GM21737 (cell line): ENCODE results near the gene ZFPM1.

ENCODE experiments used
- ATAC-seq: cut with Tn5 transposase; IDR thresholded peaks from one replicate; pipeline ENCODE4 v1.9.1; 2021; ENCODE audit warnings: mild to moderate bottlenecking, moderate library complexity; ENCODE audit not compliant: unreplicated experiment

Gene ZFPM1

DNA sequence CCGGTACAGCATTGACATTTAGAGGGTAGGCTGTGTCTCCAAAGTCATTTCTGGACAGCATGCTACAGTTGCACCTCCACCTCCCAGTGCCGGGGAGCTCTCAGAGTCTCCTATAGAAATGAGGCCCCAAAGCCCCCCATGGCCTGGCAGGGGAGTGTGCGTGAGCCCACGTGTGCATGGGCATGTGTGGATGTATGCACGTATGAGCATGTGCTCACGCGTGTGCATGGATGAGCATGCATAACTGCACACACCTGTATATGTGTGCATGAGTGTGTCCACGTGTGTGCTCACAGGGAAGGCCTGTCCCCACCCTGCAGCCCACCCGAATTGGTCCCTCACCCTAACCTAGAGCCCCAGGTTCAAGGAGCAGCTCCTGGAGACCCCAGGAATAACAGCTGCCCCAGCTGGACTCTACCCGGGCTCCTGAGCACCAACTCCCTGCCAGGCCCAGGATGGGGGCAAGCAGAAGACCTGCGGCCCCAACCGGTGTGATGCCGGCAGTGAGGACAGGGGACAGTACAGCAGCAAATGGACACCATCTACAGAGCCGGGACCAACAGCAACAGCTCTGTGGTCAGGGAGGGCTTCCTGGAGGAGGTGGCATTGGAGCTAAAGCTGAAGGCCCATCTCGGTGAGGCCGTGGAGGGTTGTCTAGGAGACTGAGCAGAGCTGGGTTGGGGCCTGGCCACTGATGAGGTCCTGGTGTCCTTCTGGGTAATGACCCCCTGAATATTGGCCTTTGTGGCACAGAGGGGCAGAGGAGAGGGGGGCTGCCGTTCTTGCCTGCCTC is 35.2 kb upstream of the ZFPM1 start:
- no peak for ATAC-seq

DNA sequence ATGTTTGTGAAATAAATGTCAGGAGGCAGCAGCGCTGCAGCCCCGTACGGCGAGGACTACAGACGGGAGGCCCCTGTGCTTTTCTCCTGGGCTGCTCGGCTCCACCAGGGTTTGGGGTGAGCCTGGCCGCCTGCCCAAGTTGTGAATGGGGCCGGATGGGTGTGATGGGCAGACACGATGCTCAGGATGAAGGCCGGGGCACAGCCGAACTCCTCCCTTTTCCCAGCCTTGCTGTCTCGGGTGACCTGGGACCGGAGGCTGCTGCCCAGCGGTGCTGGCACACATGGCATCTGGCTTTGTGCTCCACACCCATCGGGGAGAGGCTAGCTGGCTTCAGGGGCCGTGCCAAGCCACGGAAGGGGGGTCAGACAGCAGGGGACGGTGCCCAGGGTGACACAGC is 34.2 kb upstream of the ZFPM1 start:
- no peak for ATAC-seq

DNA sequence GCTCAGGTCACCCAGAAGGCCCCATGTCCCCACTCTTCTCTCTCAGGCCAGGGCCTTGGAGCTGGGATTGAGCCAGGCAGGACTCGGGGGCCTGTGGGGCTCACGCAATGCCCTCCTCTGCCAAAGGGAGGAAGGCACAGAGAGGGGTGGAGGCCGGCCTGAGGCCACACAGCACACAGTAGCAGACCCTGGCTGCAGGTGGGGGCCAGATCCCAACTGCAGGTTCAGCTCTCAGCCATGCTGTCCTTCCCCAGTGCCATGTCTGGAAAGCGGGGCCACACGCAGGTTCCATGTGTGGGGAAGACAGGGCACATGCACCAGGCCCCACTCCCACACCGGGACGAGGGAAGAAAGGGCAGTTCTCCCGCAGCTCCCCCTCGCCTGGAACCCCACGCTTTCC is 33.3 kb upstream of the ZFPM1 start:
- no peak for ATAC-seq

DNA sequence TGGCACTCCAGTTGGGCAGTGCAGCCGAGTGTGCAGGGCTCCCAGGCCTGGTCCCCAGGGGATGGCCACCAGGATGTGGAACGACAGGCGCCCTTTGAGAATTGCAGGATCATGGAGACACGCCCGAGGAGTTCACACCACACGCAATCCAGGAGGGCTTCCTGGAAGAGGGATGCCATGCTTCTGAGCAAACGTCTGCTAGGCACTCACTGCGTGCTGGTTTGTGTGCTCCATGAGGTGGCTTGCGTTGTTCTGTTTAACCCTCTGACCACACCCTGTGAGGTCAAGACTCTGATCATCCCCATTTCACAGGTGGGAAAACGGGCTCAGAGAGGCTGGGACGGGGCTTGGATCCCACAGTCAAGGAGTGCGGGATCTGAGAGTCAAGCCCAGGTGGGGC is 32.6 kb upstream of the ZFPM1 start:
- ATAC-seq = no peak

DNA sequence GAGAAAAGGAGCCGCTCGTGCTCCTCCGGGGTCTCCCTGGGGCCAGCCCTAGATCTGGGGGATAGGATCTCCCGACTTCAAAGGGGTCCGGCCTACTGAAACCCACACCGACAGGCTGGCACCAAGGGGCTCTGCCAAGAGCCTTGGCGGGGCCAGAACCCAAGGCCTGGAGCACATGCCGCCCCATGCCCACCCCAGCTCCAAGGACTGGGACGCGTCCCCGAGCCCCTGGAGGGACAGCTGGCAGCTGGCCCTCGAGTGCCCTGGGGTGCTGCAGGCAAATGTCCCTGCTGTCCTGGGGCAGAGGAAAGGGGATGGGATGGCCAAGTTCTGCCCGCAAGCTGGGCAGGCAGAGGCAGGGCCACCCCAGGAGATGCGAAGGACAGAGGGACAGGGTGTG is 31.8 kb upstream of the ZFPM1 start:
- no peak for ATAC-seq

DNA sequence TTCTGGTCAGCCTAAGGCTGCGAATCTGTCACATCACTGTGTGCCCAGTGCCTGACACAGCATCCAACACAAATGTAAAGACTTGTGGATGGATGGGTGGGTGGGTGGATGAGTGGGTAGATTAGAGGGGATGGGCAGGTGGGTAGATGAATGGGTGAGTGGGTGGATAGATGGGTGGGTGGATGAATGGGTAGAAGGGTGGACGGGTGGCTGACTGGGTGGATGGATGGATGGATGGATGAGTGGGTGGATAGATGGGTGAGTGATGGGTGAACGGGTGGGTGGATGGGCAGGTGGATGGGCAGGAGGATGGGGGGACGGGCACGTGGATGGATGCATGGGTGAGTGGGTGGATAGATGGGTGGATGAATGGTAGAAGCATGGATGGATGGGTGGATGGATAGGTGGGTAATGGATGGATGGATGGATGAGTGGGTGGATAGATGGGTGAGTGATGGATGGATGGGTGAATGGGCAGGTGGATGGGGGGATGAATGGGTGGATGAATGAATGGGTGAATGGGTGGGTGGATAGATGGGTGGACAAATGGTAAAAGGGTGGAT is 31.1 kb upstream of the ZFPM1 start:
- no peak for ATAC-seq

DNA sequence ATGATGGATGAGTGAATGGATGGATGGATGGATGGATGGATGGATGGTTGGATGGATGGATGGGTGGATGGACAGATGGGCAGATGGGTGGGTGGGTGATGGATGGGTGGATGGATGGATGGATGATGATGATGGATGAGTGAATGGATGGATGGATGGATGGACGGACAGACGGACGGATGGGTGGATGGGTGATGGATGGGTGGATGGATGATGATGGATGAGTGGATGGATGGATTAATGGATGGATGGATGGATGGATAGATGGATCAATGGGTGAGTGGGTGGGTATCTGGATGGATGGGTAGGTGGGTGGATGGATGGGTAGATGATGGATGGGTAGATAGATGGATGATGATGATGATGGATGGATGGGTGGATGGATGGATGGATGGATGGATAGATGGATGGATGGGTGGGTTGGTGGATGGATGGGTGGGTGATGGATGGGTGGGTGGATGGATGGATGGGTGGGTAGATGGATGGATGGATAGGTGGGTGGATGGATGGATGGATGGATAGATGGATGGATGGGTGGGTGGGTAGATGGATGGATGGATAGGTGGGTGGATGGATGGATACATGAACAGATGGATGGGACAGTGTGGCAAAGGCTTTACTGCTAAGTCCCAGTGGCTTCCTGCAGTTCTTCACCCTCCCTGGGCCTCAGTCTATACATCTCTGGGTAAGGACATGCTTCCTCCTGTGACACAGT is 30.2 kb upstream of the ZFPM1 start:
- ATAC-seq = no peak

DNA sequence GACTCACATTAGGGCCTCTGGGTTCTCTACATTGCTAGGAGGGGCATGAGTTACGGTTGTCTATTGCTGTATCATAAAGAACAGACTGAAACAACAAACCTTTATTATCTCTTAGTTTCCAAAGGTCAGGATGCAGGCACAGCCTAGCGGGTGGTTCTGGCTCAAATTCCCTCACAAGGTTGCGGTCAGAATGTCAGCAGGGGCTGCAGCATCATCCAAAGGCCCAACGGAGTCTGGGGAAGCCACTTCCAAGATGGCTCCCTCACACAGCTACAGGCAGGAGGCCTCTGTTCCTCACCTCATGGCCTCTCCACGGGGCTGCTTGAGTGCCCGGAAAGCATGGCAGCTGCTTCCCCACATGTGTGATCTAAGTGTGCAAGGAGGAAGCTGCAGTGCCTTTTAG is 29.6 kb upstream of the ZFPM1 start:
- ATAC-seq = no peak

DNA sequence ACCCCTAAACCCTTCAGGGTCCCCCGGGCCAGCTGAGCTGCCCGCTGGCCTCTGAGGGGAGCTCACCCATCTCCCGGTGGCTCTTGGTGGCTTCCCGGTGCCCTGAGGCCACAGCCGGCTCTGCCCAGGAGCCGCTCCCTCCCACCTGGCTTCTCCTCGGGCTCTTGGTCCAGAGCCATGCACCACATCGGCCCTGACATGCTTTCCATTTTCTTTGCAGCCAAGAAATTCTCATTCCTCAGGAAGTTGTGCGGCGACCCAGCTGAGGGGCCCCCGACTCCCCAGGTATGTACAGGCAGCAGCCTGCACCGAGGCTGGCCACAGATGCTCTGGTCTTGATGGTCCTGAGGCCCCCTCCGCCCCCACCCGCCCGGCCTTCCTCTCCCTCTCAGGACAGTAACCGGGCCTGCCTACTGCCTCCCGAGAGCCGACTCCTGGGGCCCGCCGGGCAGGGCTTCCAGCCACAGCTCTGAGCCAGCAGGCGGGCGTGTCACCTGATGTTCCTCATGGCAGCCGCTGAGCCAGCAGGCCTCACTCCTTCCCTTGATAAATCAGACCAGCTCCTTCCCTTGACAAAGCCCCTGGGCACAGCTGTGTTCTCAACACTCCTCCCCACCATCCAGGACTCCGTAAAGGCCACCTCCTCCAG is 28.4 kb upstream of the ZFPM1 start:
- ATAC-seq = no peak

DNA sequence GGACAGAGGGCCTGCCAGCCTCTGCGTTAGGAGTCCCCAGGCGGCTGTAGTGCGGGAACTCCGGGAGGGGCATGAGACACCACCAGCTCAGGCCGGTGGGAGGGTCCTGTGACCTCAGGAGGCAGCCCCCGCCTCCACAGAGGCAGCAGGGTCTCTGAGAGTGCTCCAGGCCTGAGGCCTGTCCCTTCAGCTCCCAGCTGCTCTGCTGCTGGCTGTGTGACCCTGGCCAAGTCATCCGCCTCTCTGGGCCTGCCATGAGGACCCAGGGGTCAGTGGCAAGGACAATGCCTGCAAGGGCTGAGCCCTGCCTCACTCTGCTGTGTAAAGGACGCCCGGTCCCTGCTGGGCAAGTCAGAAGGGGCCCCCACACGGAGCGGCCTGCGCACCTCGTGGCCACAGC is 27.1 kb upstream of the ZFPM1 start:
- ATAC-seq = no peak

DNA sequence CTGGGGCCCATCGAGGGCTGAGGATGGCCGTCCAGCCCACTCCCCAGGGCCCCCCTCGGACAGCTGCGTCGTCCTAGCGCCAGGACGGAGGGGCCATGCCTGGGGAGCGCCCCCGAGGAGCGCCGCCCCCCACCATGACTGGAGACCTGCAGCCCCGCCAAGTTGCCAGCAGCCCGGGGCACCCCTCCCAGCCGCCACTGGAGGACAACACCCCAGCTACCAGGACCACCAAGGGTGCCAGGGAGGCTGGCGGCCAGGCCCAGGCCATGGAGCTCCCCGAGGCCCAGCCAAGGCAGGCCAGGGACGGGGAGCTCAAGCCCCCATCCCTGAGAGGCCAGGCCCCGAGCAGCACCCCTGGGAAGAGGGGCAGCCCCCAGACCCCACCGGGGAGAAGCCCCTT is 25.7 kb upstream of the ZFPM1 start:
- no peak for ATAC-seq

DNA sequence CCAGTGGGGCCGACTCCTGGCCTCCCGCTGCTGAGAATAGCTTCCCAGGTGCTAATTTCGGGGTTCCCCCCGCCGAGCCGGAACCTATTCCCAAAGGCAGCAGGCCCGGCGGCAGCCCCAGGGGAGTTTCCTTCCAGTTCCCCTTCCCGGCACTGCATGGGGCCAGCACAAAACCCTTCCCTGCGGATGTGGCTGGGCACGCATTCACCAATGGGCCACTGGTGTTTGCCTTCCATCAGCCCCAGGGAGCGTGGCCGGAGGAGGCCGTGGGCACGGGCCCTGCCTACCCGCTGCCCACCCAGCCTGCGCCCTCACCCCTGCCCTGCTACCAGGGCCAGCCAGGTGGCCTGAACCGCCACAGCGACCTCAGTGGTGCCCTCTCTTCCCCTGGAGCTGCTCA is 24.9 kb upstream of the ZFPM1 start:
- no peak for ATAC-seq

DNA sequence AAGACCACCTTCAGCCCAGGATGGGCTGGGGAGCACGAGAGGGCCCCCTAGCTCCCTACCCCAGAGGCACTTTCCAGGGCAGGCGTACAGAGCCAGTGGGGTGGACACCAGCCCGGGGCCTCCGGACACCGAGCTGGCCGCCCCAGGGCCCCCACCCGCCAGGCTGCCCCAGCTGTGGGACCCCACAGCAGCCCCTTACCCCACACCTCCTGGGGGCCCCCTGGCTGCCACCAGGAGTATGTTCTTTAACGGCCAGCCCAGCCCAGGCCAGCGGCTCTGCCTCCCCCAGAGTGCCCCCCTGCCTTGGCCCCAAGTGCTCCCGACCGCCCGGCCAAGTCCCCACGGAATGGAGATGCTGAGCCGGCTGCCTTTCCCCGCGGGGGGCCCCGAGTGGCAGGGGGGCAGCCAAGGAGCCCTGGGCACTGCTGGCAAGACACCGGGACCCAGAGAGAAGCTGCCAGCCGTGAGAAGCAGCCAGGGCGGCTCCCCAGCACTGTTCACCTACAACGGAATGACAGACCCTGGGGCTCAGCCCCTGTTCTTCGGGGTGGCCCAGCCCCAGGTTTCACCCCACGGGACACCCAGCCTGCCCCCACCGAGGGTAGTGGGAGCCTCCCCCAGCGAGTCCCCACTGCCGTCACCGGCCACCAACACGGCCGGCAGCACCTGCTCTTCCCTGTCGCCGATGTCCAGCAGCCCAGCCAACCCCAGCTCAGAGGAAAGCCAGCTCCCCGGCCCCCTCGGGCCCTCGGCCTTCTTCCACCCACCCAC is 24.3 kb upstream of the ZFPM1 start:
- no peak for ATAC-seq

DNA sequence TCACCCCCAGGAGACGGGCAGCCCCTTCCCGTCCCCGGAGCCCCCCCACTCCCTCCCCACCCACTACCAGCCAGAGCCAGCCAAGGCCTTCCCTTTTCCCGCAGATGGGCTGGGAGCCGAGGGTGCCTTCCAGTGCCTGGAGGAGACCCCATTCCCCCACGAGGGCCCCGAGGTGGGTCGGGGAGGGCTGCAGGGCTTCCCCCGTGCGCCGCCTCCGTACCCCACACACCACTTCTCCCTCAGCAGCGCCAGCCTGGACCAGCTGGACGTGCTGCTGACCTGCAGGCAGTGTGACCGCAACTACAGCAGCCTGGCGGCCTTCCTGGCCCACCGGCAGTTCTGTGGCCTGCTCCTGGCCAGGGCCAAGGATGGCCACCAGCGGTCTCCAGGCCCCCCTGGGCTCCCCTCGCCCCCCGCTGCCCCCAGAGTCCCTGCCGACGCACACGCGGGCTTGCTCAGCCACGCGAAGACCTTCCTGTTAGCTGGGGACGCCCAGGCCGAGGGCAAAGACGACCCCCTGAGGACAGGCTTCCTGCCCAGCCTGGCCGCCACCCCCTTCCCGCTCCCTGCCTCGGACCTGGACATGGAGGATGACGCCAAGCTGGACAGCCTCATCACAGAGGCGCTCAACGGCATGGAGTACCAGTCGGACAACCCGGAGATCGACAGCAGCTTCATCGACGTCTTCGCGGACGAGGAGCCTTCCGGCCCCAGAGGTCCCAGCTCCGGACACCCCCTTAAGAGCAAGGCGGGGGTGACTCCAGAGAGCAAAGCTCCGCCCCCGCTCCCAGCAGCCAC is 23.5 kb upstream of the ZFPM1 start:
- ATAC-seq = no peak

DNA sequence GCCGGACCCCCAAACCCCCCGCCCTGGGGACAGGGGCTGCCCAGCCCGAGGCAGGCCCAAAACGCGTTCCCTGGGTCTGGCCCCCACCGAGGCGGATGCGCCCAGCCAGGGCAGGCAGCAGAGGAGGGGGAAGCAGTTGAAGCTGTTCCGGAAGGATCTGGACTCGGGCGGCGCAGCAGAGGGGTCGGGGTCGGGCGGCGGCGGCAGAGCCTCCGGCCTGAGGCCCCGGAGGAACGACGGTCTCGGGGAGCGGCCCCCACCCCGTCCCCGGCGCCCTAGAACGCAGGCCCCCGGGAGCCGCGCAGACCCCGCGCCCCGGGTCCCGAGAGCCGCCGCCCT is 22.9 kb upstream of the ZFPM1 start:
- no peak for ATAC-seq

DNA sequence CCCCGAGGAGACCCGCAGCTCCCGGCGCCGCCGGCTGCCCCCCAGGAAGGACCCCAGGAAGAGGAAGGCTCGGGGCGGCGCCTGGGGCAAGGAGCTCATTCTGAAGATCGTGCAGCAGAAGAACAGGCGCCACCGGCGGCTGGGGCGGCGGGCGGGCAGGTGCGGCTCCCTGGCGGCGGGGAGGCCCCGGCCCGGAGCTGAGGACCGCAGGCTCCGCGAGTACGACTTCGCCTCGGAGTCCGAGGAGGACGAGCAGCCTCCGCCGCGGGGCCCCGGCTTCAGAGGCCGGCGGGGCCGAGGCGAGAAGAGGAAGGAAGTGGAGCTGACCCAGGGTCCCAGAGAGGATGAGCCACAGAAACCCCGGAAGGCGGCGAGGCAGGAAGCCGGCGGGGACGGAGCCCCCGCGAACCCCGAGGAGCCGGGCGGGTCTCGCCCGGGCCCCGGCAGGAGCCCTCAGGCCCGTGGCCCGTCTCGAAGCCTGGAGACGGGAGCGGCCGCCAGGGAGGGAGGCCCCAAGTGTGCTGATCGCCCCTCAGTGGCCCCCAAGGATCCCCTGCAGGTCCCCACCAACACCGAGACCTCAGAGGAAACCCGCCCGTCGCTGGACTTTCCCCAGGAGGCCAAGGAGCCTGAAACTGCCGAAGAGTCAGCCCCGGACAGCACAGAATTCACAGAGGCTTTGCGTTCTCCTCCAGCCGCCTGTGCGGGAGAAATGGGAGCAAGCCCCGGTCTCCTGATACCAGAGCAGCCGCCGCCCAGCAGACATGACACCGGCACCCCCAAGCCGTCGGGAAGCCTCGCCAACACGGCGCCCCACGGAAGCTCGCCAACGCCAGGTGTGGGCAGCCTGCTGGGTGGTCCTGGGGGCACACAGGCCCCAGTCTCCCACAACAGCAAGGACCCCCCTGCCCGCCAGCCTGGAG is 22.3 kb upstream of the ZFPM1 start:
- ATAC-seq = no peak

DNA sequence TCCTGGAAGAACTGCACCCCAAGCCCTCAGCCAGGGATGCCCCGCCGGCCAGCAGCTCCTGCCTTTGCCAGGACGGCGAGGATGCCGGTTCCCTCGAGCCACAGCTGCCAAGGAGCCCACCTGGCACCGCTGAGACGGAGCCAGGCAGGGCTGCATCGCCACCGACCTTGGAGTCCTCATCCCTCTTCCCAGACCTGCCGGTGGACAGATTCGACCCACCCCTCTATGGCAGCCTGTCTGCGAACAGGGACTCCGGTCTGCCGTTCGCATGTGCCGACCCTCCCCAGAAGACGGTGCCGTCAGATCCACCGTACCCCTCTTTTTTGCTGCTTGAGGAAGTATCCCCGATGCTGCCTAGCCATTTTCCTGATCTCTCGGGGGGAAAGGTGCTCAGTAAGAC is 21.4 kb upstream of the ZFPM1 start:
- ATAC-seq = no peak

DNA sequence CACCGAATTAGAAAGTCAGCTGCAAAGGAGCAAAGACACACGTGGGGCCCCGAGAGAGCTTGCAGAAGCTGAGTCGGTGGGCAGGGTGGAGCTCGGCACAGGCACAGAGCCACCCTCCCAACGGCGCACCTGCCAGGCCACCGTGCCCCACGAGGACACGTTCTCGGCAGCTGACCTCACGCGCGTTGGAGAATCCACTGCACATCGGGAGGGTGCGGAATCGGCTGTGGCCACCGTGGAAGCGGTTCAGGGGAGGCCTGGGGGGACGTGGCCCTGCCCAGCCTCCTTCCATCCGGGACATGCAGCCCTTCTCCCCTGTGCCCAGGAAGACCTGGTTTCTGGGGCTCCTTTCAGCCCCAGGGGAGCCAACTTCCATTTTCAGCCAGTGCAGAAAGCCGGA is 20.9 kb upstream of the ZFPM1 start:
- no peak for ATAC-seq

DNA sequence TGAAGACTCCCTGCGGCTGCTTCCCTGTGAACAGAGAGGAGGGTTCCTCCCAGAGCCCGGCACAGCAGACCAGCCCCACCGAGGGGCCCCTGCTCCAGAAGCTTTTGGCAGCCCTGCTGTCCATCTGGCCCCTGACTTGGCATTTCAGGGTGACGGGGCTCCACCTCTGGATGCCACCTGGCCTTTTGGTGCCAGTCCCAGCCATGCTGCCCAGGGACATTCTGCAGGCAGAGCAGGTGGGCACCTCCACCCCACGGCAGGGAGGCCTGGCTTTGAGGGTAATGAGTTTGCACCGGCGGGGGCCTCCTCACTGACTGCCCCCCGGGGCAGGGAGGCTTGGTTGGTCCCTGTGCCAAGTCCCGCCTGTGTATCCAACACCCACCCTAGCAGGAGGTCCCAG is 20.3 kb upstream of the ZFPM1 start:
- ATAC-seq = no peak
